PC-3 (cell line): ENCODE measurements around the gene CLN6.

Experiments used
- EZH2 ChIP-seq: fragments of 300-600 bp; sonication (generic); IDR thresholded peaks from one replicate; pipeline ENCODE4 v1.6.1; 2017; ENCODE audit warnings: antibody characterized with exemption, mild to moderate bottlenecking, low read length; ENCODE audit not compliant: unreplicated experiment
- EZH2phosphoT487 ChIP-seq: fragments of 300-600 bp; sonication (generic); IDR thresholded peaks from 2 replicates; pipeline ENCODE4 v1.6.1; 2018; ENCODE audit warnings: mild to moderate bottlenecking, antibody characterized with exemption, low read length, borderline replicate concordance
- TF ChIP-seq, protein P1 (sequence below): fragments of 300-600 bp; sonication (generic); conservative IDR thresholded peaks from 2 replicates; pipeline ENCODE4 v1.5.1; 2017; ENCODE audit warnings: antibody characterized with exemption, low read depth, mild to moderate bottlenecking, low read length

DNA sequence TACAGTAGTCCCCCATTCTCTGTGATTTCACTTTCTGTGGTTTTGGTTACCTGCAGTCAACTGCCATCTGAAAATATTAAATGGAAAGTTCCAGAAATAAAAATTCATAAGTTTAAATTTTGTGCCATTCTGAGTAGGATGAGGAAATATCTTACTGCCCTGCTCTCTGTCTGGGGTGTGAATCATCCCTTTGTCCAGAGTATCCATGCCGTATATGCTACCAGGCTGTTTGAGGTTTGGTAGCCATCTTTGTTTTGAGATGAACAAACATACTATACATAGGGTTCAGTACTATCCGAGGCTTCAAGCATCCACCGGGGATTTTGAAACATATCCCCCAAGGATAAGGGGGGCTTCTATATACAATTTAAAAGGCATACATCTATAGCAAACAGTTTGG lies 31.7 kb upstream of the CLN6 start:
- TF ChIP-seq, protein P1, sequence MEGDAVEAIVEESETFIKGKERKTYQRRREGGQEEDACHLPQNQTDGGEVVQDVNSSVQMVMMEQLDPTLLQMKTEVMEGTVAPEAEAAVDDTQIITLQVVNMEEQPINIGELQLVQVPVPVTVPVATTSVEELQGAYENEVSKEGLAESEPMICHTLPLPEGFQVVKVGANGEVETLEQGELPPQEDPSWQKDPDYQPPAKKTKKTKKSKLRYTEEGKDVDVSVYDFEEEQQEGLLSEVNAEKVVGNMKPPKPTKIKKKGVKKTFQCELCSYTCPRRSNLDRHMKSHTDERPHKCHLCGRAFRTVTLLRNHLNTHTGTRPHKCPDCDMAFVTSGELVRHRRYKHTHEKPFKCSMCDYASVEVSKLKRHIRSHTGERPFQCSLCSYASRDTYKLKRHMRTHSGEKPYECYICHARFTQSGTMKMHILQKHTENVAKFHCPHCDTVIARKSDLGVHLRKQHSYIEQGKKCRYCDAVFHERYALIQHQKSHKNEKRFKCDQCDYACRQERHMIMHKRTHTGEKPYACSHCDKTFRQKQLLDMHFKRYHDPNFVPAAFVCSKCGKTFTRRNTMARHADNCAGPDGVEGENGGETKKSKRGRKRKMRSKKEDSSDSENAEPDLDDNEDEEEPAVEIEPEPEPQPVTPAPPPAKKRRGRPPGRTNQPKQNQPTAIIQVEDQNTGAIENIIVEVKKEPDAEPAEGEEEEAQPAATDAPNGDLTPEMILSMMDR = no peak
- TF ChIP-seq EZH2phosphoT487 (no peak), EZH2 (no peak)
